Endothelial cell of umbilical vein (primary cell): ENCODE results near the gene ATL1. TPM values are rescaled to one million over a fixed set of nuclear protein-coding genes. Genes with fewer than 3 reads are reported as not detected.
A peak's percentile ranks its signal among the peaks of the same experiment; 100 is the strongest.

Experiments used
- Bru-seq: library from RNA; stranded (reverse); fragments of 400-500 nt; gene quantifications from one replicate; lab custom pipeline; 2021; lab: Mats Ljungman, UMichigan
- BruChase-seq, 2 experiments: library from RNA; stranded (reverse); fragments of 400-500 nt; gene quantifications; one replicate each; lab custom pipeline; 2021; lab: Mats Ljungman, UMichigan
- BruUV-seq: library from RNA; stranded (reverse); fragments of 400-500 nt; replicated peaks from 2 replicates; lab custom pipeline; 2021; lab: Mats Ljungman, UMichigan
- CTCF ChIA-PET: fragments of 300-600, 350-600 bp; sonication (Branson Sonifier 250); formaldehyde crosslinking; loops from one replicate; lab custom pipeline; 2021; ENCODE audit warnings: antibody characterized with exemption, inconsistent platforms; lab: Charles Lee
- POLR2A ChIA-PET: fragments of 300-600, 350-600 bp; sonication (Branson Sonifier 250); formaldehyde crosslinking; loops from one replicate; lab custom pipeline; 2021; ENCODE audit warnings: antibody characterized with exemption, inconsistent platforms; lab: Charles Lee
- DNase-seq: peaks from one replicate; pipeline ENCODE4 v3.0.0-alpha.2; 2011; ENCODE audit warnings: low read depth, low spot score
- FAIRE-seq: peaks from 2 replicates; lab custom pipeline; 2011; peaks lifted over from hg19 to GRCh38; lab: Jason Lieb, UNC
- H2AFZ ChIP-seq: 2 replicates; pipeline ENCODE4 v1.6.0; 2012; ENCODE audit warnings: low read depth, low read length, control low read depth, inconsistent platforms
- H3K27ac ChIP-seq: 2 replicates; pipeline ENCODE4 v1.5.1; 2011; ENCODE audit warnings: low read depth, mild to moderate bottlenecking, control low read depth, low read length, moderate library complexity; ENCODE audit not compliant: insufficient read depth
- H3K27me3 ChIP-seq, 2 experiments: 2 replicates each; pipeline versions ENCODE4 v1.6.0 to v1.6.1; 2011; ENCODE audit warnings: low read length in 2 of 2, mixed read lengths in 1 of 2; ENCODE audit not compliant: control insufficient read depth in 2 of 2, insufficient read depth in 2 of 2
- H3K36me3 ChIP-seq, 2 experiments: 2 replicates in 1 of 2; 3 replicates in 1 of 2; pipeline ENCODE4 v1.5.1; 2011; ENCODE audit warnings: low read length in 2 of 2, mild to moderate bottlenecking in 1 of 2, moderate library complexity in 1 of 2; ENCODE audit not compliant: control insufficient read depth in 2 of 2, insufficient read depth in 2 of 2; ENCODE audit errors: extremely low read depth in 1 of 2
- H3K4me1 ChIP-seq: 3 replicates; pipeline ENCODE4 v1.5.1; 2011; ENCODE audit warnings: mild to moderate bottlenecking, low read length; ENCODE audit not compliant: control insufficient read depth, insufficient read depth; ENCODE audit errors: extremely low read depth
- H3K4me2 ChIP-seq: 2 replicates; pipeline ENCODE4 v1.6.1; 2011; ENCODE audit warnings: low read length, control low read depth, mixed read lengths; ENCODE audit not compliant: insufficient read depth
- H3K4me3 ChIP-seq, 3 experiments: fragments of 200-600 bp in 1 of 3; sonication (generic), shearing (Covaris generic) in 1 of 3; replicated peaks in 1 of 3; 2 replicates each; pipeline ENCODE4 v1.5.1; 2011 to 2016; ENCODE audit warnings: control low read depth in 3 of 3, low read length in 3 of 3, mild to moderate bottlenecking in 2 of 3, inconsistent platforms in 1 of 3, low read depth in 1 of 3, moderate library complexity in 1 of 3; ENCODE audit not compliant: insufficient read depth in 1 of 3
- H3K79me2 ChIP-seq: 2 replicates; pipeline ENCODE4 v1.6.0; 2012; ENCODE audit warnings: low read length, inconsistent platforms; ENCODE audit not compliant: control insufficient read depth, insufficient read depth
- H3K9ac ChIP-seq: replicated peaks from 2 replicates; pipeline ENCODE3; 2011; ENCODE audit warnings: low read length, control low read depth; ENCODE audit not compliant: insufficient read depth; ENCODE audit errors: extremely low read depth
- H3K9me1 ChIP-seq: replicated peaks from 3 replicates; pipeline ENCODE4 v1.6.0; 2011; ENCODE audit warnings: mild to moderate bottlenecking, low read length; ENCODE audit not compliant: control insufficient read depth, insufficient read depth; ENCODE audit errors: extremely low read depth
- H3K9me3 ChIP-seq: replicated peaks from 2 replicates; pipeline ENCODE4 v1.5.1; 2012; ENCODE audit warnings: low read length, inconsistent platforms; ENCODE audit not compliant: control insufficient read depth, insufficient read depth
- H4K20me1 ChIP-seq: replicated peaks from 2 replicates; pipeline ENCODE3; 2011; ENCODE audit warnings: mild to moderate bottlenecking, low read length; ENCODE audit not compliant: control insufficient read depth, insufficient read depth; ENCODE audit errors: extremely low read depth
- EZH2 ChIP-seq: IDR thresholded peaks from 2 replicates; pipeline ENCODE4 v1.6.1; 2012; ENCODE audit warnings: borderline replicate concordance, low read depth, mild to moderate bottlenecking, moderate library complexity, low read length, inconsistent platforms; ENCODE audit not compliant: severe bottlenecking
- FOS ChIP-seq: IDR thresholded peaks from 2 replicates; pipeline ENCODE4 v1.6.1; 2011; ENCODE audit warnings: mild to moderate bottlenecking, low read length, moderate library complexity, borderline replicate concordance; ENCODE audit not compliant: insufficient read depth
- GATA2 ChIP-seq: IDR thresholded peaks from 2 replicates; pipeline ENCODE4 v1.7.0; 2011; ENCODE audit warnings: low read depth, mild to moderate bottlenecking, moderate library complexity, mixed read lengths, low read length; ENCODE audit not compliant: insufficient read length, insufficient read depth
- JUN ChIP-seq: IDR thresholded peaks from 2 replicates; pipeline ENCODE4 v1.6.1; 2011; ENCODE audit warnings: borderline replicate concordance, low read depth; ENCODE audit not compliant: insufficient read length, insufficient read depth
- MYC ChIP-seq: IDR thresholded peaks from one replicate; pipeline ENCODE4 v1.6.1; 2011; ENCODE audit warnings: mild to moderate bottlenecking, low read depth, low read length
- POLR2A ChIP-seq: IDR thresholded peaks from 2 replicates; pipeline ENCODE4 v1.6.1; 2012; ENCODE audit warnings: low read depth, mild to moderate bottlenecking, control low read depth, low read length
- POLR2AphosphoS5 ChIP-seq: IDR thresholded peaks from 2 replicates; pipeline ENCODE4 v1.6.1; 2012; ENCODE audit warnings: low read depth, mild to moderate bottlenecking, control low read depth, low read length, moderate library complexity; ENCODE audit not compliant: insufficient read depth
- dilution Hi-C: fragments of 300-500 bp; cut with MboI; formaldehyde crosslinking; loops from one replicate; pipeline ENCODE4 v1.15.0; 2019; ENCODE audit warnings: low sequenced_read_pairs; ENCODE audit not compliant: extremely low pct_ligation_motif_present
- intact Hi-C: fragments of 100-400 bp; cut with micrococcal nuclease; formaldehyde crosslinking; loops from one replicate; pipeline ENCODE4 v1.10.0; 2022
- long read RNA-seq: library from polyadenylated mRNA; stranded (forward); transcript quantifications from one replicate; pipeline ENCODE4 v2.0.0, GENCODE V29; 2021
- polyA minus RNA-seq, 3 experiments: library from RNA; depleted of rRNA, polyadenylated mRNA; stranded (reverse); fragments of >200 nt; gene quantifications; 1 replicate in 1 of 3; 2 replicates in 2 of 3; pipeline ENCODE4 v1.2.3, GENCODE V29; 2011
- polyA plus RNA-seq, 4 experiments: library from polyadenylated mRNA; depleted of rRNA in 3 of 4; stranded (reverse) in 3 of 4; unstranded in 1 of 4; fragments of >200 nt; gene quantifications; 2 replicates each; pipeline versions ENCODE4 v1.2.1 to v1.2.3, GENCODE V29; 2011 to 2012; ENCODE audit warnings: missing spikeins in 1 of 4
- total RNA-seq: library from RNA; stranded (reverse); gene quantifications from 2 replicates; pipeline ENCODE4 v1.2.3, GENCODE V29; 2021
- TF ChIP-seq, protein P1 (sequence below), 2 donors: IDR thresholded peaks; 1 replicate in 1 of 2; 2 replicates in 1 of 2; pipeline ENCODE4 v1.5.1; 2011; ENCODE audit warnings: low read length in 2 of 2, mild to moderate bottlenecking in 2 of 2, moderate library complexity in 2 of 2, control low read depth in 1 of 2, inconsistent platforms in 1 of 2, low read depth in 1 of 2; ENCODE audit not compliant: insufficient read depth in 1 of 2; ENCODE audit errors: extremely low read depth in 1 of 2
- TF ChIP-seq, protein P2 (sequence below): IDR thresholded peaks from 2 replicates; pipeline ENCODE4 v1.6.1; 2011; ENCODE audit not compliant: insufficient read depth, insufficient read length

The ATL1 gene
- total RNA-seq (2.8 and 5.1 TPM in 2 replicates), polyA plus RNA-seq (1.1 and 1.4 TPM in 2 replicates), polyA minus RNA-seq (6.8 and 8.7 TPM in 2 replicates), Bru-seq, nascent RNA (percentile 49 among the genes with signal in this experiment), BruChase-seq, experiment 1, labeled RNA remaining after a 6-hour chase (percentile 27 among the genes with signal in this experiment), BruChase-seq, experiment 2, labeled RNA remaining after a 2-hour chase (percentile 33 among the genes with signal in this experiment)
- 1.5 TPM in 2 replicates for polyA plus RNA-seq (2011; cell fraction: cytosol; rRNA removed)
- polyA plus RNA-seq (2011; cell fraction: nucleus; rRNA removed): 0.91 and 1.0 TPM in 2 replicates
- polyA plus RNA-seq (2012): 2.3 TPM in 2 replicates
- polyA minus RNA-seq (2011; cell fraction: cytosol; rRNA and poly(A)+ RNA removed): not detected
- polyA minus RNA-seq (2011; cell fraction: nucleus; rRNA and poly(A)+ RNA removed): 1.3 and 1.7 TPM in 2 replicates
- long read RNA-seq, partial matches to known transcripts: 7 of 9 reads
- long read RNA-seq, other reads (novel, unspliced or antisense): 2 of 9 reads

DNA sequence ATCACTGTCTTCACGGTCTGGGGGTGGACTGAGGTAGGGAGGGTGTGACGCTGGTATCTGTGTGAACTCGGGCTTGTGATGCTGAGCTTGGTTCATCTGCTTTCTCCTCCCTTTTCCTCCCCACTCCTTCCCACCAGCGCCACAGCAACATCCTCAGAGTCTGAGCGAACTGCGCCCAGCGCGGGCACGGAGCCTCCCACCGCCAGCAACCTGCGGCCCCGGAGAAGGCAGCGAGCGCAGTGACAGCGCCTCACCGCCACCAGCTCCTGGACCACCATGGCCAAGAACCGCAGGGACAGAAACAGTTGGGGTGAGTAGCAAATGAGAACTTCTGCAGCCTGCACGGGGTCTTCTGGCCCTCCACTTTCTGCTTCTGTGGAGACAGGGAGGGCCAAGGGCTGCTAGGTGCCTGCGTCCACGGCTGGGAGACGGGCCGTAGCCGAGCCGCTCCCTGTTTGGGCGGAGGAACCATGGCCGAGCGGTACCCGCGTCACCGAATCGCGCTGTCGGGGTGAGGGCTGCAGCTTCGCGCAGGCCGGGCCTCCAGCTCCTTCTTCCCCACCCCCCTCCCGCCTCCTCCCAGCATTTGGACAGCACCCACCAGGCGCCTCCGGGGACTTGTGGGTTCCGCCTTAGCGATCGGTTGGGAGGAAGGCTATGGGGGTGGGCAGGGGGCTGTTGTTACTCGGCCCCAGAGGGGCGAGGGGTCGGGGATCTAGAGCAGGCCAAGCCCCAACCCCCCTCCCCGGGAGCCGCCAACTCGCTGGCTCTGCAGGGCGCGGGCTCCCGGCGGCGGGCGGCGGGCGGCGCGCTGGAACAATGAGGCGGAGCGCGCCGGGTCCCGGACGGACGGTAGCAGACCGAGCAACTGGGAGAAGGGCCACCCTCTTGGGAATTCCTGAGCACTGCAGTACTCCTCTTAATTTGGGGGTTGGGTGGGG, at the start of gene ATL1:
Gene ATL1 (plus strand): TSS at position 156 of the 941 bp plus-strand sequence. CDS start 121 bp downstream, at position 277.
- FAIRE-seq (peak; percentile 66), DNase-seq (peak; percentile 59)
- Histone ChIP-seq H3K4me2 (peak within 1 kb of the TSS; percentile 94), H3K9ac (peak within 1 kb of the TSS; percentile 59), H3K4me3 (peak within 1 kb of the TSS; percentile 59 to 92 (median 90)), H3K79me2 (no peaks in the 10 kb centered on the region), H3K27me3 (peaks cover 23% of the 10 kb centered on the region in 2 experiments), H4K20me1 (no peaks in the 10 kb centered on the region), H3K4me1 (peaks cover 11% of the 10 kb centered on the region), H2AFZ (peak within 1 kb of the TSS; percentile 96), H3K36me3 (no peaks in the 10 kb centered on the region), H3K9me3 (no peaks in the 10 kb centered on the region), H3K9me1 (no peaks in the 10 kb centered on the region), H3K27ac (no peak within 1 kb of the TSS)
- BruUV-seq: no TSS peak
- ChIA-PET POLR2A (no interaction called here), CTCF (interaction anchor here (0.6 to 2.4 kb wide), 11 partner anchors 15 to 698 kb away, joined by 3 to 14 read pairs (median 4); partner anchors contain the start of genes DMAC2L, L2HGDH, MAP4K5 and SAV1)
- TF ChIP-seq EZH2: peak; percentile 18
- no peak for TF ChIP-seq MYC
- dilution Hi-C loops: loop anchor here (25.0 kb wide), 1 partner anchor 152 kb away; no protein-coding TSS in a partner anchor
- intact Hi-C loops: loop anchor here (1.0 kb wide), 1 partner anchor 327 kb away; no protein-coding TSS in a partner anchor

DNA sequence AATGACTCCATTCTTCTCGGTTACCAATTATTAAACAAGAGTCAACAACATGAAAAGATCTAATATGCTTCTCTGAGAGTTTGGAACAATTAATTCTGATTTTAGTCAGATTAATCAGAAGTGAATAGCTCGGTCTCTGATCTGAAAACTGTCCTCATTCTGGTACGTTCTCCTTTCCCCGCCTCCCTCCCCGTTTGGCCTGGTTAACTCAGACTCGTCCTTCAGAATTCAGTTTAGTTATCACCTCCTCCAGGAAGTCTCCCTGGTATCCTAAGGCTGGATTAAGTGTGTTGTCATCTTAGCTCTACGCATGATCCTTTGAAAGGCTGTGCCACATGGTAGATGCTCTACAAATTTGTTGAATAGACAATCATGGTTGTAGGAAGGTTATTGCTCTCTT, 49.8 kb upstream of the ATL1 start:
- ChIA-PET CTCF (no interaction called here), POLR2A (no interaction called here)
- no peak for FAIRE-seq
- DNase-seq: no peak
- H3K27ac ChIP-seq: no peak overlapping the region
- no peak overlapping the region for H3K4me2 ChIP-seq
- dilution Hi-C loops (no loop called here), intact Hi-C loops (no loop called here)
- BruUV-seq: no TSS peak
- no peak overlapping the region for H3K9ac ChIP-seq
- H3K36me3 ChIP-seq: no peaks in the 10 kb centered on the region
- peaks cover 88% of the 10 kb centered on the region for H3K79me2 ChIP-seq
- H4K20me1 ChIP-seq: peaks cover 9% of the 10 kb centered on the region
- H3K4me1 ChIP-seq: no peaks in the 10 kb centered on the region
- no peak overlapping the region for H2AFZ ChIP-seq
- no peaks in the 10 kb centered on the region for H3K9me3 ChIP-seq
- TF ChIP-seq EZH2 (no peak), JUN (no peak), FOS (no peak), GATA2 (no peak), MYC (no peak), POLR2A (no peak), POLR2AphosphoS5 (no peak)
- TF ChIP-seq, protein P1, sequence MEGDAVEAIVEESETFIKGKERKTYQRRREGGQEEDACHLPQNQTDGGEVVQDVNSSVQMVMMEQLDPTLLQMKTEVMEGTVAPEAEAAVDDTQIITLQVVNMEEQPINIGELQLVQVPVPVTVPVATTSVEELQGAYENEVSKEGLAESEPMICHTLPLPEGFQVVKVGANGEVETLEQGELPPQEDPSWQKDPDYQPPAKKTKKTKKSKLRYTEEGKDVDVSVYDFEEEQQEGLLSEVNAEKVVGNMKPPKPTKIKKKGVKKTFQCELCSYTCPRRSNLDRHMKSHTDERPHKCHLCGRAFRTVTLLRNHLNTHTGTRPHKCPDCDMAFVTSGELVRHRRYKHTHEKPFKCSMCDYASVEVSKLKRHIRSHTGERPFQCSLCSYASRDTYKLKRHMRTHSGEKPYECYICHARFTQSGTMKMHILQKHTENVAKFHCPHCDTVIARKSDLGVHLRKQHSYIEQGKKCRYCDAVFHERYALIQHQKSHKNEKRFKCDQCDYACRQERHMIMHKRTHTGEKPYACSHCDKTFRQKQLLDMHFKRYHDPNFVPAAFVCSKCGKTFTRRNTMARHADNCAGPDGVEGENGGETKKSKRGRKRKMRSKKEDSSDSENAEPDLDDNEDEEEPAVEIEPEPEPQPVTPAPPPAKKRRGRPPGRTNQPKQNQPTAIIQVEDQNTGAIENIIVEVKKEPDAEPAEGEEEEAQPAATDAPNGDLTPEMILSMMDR (IDR thresholded peaks at IDR 0.05; ENCODE audit: extremely low read depth in 1 of 2, insufficient read depth in 1 of 2, low read depth in 1 of 2, low read length in 2 of 2): no peak
- TF ChIP-seq, protein P2, sequence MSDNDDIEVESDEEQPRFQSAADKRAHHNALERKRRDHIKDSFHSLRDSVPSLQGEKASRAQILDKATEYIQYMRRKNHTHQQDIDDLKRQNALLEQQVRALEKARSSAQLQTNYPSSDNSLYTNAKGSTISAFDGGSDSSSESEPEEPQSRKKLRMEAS: no peak
- no peak overlapping the region for H3K4me3 ChIP-seq
- no peaks in the 10 kb centered on the region for H3K9me1 ChIP-seq
- H3K27me3 ChIP-seq: no peaks in the 10 kb centered on the region
